Rectal smooth muscle tissue (tissue), 1 donor: ENCODE results near the gene TWSG1.
"Not testable (repeated sequence)": the region's sequence is repeated elsewhere in the genome, so short reads cannot be mapped to it uniquely, and the experiment has no call there.

ENCODE experiments used
- H3K27ac ChIP-seq: one replicate; pipeline ENCODE4 v1.7.0; 2013; ENCODE audit warnings: low read depth, low read length, inconsistent platforms
- H3K27me3 ChIP-seq: one replicate; pipeline ENCODE4 v1.7.0; 2013; ENCODE audit warnings: low read length; ENCODE audit not compliant: control insufficient read depth, insufficient read depth
- H3K36me3 ChIP-seq: one replicate; pipeline ENCODE4 v1.7.0; 2013; ENCODE audit warnings: low read length; ENCODE audit not compliant: control insufficient read depth, insufficient read depth
- H3K4me1 ChIP-seq: one replicate; pipeline ENCODE4 v1.7.0; 2013; ENCODE audit warnings: low read length; ENCODE audit not compliant: control insufficient read depth, insufficient read depth
- H3K4me3 ChIP-seq: one replicate; pipeline ENCODE4 v1.7.0; 2013; ENCODE audit warnings: low read length
- H3K9ac ChIP-seq: one replicate; pipeline ENCODE4 v1.7.0; 2013; ENCODE audit warnings: low read length

The TWSG1 gene

GRCh38 chr18:9366126-9366714 is 31.6 kb downstream of the TWSG1 start:
- Histone ChIP-seq H3K9ac (no peak overlapping the region), H3K4me1 (peaks cover 2% of the 10 kb centered on the region), H3K27ac (no peak overlapping the region), H3K4me3 (no peak overlapping the region), H3K27me3 (no peaks in the 10 kb centered on the region), H3K36me3 (no peaks in the 10 kb centered on the region)

GRCh38 chr18:9373254-9373653 is 38.7 kb downstream of the TWSG1 start:
- H3K27me3 ChIP-seq, H3K4me1 ChIP-seq, H3K27ac ChIP-seq, H3K9ac ChIP-seq, H3K4me3 ChIP-seq, H3K36me3 ChIP-seq: not testable (repeated sequence)

DNA sequence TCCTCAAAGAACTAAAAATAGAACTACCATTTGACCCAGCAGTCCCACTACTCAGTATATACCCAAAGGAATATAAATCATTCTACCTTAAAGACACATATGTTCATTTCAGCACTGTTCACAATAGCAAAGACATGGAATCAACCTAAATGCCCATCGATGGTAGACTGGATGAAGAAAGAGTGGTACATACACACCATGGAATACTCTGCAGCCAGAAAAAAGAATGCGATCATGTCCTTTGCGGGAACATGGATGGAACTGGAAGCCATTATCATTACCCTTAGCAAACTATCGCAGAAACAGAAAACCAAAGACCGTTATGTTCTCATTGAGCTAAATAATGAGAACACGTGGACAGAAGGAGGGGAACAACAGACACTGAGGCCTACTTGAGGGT is 44.5 kb downstream of the TWSG1 start:
- Histone ChIP-seq H3K9ac (no peak overlapping the region), H3K4me1 (peaks cover 7% of the 10 kb centered on the region), H3K27ac (no peak overlapping the region), H3K27me3 (no peaks in the 10 kb centered on the region), H3K4me3 (no peak overlapping the region), H3K36me3 (no peaks in the 10 kb centered on the region)

DNA sequence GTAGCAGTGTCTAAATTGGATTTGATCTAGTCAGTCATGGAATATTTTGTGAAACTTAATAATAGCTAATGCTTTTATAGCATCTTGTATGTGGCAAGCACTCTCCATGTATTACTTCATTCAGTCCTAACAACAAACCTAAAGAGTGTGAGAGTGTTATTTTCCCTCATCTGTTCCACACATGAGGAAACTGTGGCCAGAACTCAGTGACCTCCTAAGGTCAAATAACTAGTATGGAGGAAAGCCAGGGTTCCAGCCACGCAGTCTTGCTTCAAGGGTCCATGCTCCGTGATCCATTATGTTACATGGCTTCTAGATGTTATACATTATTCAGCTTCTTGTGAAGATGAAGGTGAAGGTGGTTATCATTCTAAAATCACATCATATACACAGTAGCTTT is 45.5 kb downstream of the TWSG1 start:
- Histone ChIP-seq H3K9ac (no peak overlapping the region), H3K4me1 (peaks cover 7% of the 10 kb centered on the region), H3K27ac (peak overlapping the region; percentile 38)

GRCh38 chr18:9380621-9381395 is 46.2 kb downstream of the TWSG1 start:
- Histone ChIP-seq H3K36me3 (no peaks in the 10 kb centered on the region), H3K4me1 (peaks cover 7% of the 10 kb centered on the region), H3K27ac (peak overlapping the region; percentile 38), H3K9ac (no peak overlapping the region), H3K4me3 (no peak overlapping the region), H3K27me3 (no peaks in the 10 kb centered on the region)

More for the DNA sequence above, 45.5 kb downstream of the TWSG1 start:
- no peaks in the 10 kb centered on the region for H3K27me3 ChIP-seq
- no peaks in the 10 kb centered on the region for H3K36me3 ChIP-seq
- H3K4me3 ChIP-seq, result no peak overlapping the region

DNA sequence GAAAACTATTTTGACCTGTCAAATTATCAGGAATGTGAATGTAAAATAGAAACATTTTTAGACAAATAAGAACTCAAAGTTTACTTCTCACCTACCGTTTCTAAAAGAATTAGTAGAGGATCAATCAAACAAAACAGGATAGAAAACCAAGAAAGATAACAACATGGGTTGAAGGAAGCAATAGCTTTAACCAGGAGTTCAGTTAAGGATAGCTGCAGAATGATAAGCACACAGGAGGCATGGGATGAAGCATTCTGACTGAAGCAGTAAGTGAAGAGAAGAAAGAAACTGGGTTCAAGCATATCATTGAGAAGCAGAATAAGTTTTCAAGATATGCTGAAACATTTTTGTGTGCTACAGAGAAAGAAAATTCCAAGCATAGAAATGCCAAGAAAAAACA is 52.3 kb downstream of the TWSG1 start:
- Histone ChIP-seq H3K27ac (no peak overlapping the region), H3K4me1 (no peaks in the 10 kb centered on the region), H3K9ac (no peak overlapping the region), H3K36me3 (no peaks in the 10 kb centered on the region), H3K4me3 (no peak overlapping the region), H3K27me3 (no peaks in the 10 kb centered on the region)

DNA sequence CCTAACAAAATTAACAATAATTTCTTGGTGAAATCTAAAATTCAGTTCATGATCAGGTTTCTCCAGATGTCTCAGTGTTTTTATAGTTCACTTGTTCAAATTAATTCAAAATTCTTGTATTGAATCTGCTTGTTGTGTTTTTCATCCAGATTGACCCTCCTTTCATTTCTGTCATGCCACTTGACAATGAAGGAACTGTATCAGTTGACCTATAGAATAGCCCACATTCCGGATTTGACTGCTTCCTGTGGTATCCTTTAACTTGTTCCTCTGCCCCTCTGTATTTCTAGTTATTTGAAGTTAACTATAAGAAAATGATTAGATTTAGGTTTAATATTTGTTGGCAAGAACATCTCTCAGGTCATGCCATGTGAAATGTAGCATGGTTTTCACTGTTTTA is 53.3 kb downstream of the TWSG1 start:
- no peaks in the 10 kb centered on the region for H3K4me1 ChIP-seq
- H3K9ac ChIP-seq, result no peak overlapping the region
- H3K4me3 ChIP-seq, result no peak overlapping the region
- H3K36me3 ChIP-seq, result no peaks in the 10 kb centered on the region
- no peak overlapping the region for H3K27ac ChIP-seq
- H3K27me3 ChIP-seq, result no peaks in the 10 kb centered on the region

DNA sequence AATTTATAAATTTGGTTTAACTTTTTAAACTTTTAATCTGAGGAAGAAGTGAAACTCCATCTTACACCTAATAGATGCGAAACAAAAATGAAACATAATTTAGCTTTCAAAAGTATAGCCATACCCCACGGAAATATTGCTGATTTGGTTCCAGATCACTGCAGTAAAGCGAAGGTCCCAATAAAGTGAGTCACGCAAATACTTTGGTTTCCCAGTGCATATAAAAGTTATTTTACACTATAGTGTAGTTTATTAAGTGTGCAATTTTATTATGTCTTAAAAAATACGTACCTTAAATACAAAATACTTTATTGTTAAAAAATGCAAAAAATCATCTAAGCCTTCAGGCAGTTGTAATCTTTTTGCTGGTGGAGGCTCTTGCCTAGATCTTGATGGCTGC is 55.1 kb downstream of the TWSG1 start:
- H3K27me3 ChIP-seq, result no peaks in the 10 kb centered on the region
- no peak overlapping the region for H3K4me3 ChIP-seq
- H3K4me1 ChIP-seq, result no peaks in the 10 kb centered on the region
- no peak overlapping the region for H3K9ac ChIP-seq
- H3K36me3 ChIP-seq, result no peaks in the 10 kb centered on the region
- H3K27ac ChIP-seq, result no peak overlapping the region

DNA sequence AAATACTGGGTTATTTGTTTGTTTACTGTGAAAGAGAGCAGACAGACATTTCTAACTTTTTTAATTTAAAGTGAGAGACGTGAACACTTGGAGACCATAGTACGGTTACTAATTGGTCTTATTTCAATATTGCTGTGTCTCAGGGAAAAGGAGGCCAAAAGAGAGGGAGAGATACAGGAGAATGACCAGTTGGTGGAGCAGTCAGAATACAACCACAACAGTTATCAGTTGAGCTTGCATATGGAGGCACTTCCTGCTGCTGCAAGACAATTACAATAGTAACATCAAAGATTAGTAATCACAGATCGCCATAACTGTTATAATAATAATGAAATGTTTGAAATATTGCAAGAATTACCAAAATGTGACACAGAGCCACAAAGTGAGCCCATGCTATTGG is 58.2 kb downstream of the TWSG1 start:
- Histone ChIP-seq H3K27me3 (no peaks in the 10 kb centered on the region), H3K4me1 (no peaks in the 10 kb centered on the region), H3K4me3 (no peak overlapping the region), H3K9ac (no peak overlapping the region), H3K36me3 (no peaks in the 10 kb centered on the region), H3K27ac (no peak overlapping the region)

- H3K27ac ChIP-seq, result no peak overlapping the region
- no peaks in the 10 kb centered on the region for H3K4me1 ChIP-seq
- no peaks in the 10 kb centered on the region for H3K36me3 ChIP-seq
- no peak overlapping the region for H3K4me3 ChIP-seq
- H3K27me3 ChIP-seq, result no peaks in the 10 kb centered on the region
- no peak overlapping the region for H3K9ac ChIP-seq
These were observed 59.5 kb downstream of the TWSG1 start for GRCh38 chr18:9394046-9394445.

GRCh38 chr18:9400197-9400596 is 65.6 kb downstream of the TWSG1 start:
- H3K9ac ChIP-seq, result no peak overlapping the region
- no peaks in the 10 kb centered on the region for H3K4me1 ChIP-seq
- H3K27ac ChIP-seq, result no peak overlapping the region

DNA sequence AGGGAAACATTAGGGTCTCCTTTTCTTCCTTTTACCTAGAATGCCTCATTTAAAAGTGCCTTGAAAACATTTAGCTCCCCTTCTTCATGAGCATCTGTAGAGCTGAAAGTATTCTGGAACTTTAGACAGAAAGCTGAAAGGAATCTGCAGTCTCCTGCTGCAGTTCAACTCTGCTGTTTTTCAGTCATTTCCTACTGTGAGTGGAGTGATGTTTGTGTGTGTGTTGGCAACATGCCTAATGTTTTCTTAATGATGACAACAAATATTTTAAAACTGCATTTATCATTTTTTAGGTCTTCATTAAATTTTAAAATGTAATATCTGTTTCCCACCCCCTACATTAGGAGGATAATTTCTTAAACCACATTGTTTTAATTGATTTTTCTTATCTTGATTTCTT is 66.6 kb downstream of the TWSG1 start:
- H3K4me3 ChIP-seq, result no peak overlapping the region
- H3K9ac ChIP-seq, result no peak overlapping the region
- H3K4me1 ChIP-seq, result no peaks in the 10 kb centered on the region
- H3K36me3 ChIP-seq, result peaks cover 2% of the 10 kb centered on the region
- no peaks in the 10 kb centered on the region for H3K27me3 ChIP-seq
- H3K27ac ChIP-seq, result no peak overlapping the region

More at GRCh38 chr18:9400197-9400596, 65.6 kb downstream of the TWSG1 start:
- Histone ChIP-seq H3K4me3 (no peak overlapping the region), H3K27me3 (no peaks in the 10 kb centered on the region), H3K36me3 (peaks cover 2% of the 10 kb centered on the region)
